IPS-18a (cell line): ENCODE results near the gene CAPN13.

ENCODE experiments used
- H3K27ac ChIP-seq: one replicate; pipeline ENCODE4 v1.5.1; 2013; ENCODE audit warnings: low read length
- H3K27me3 ChIP-seq: one replicate; pipeline ENCODE4 v1.6.1; 2013; ENCODE audit warnings: mild to moderate bottlenecking, low read length; ENCODE audit not compliant: control insufficient read depth, insufficient read depth
- H3K36me3 ChIP-seq: one replicate; pipeline ENCODE4 v1.6.1; 2013; ENCODE audit warnings: low read depth, low read length; ENCODE audit not compliant: control insufficient read depth
- H3K4me1 ChIP-seq: one replicate; pipeline ENCODE4 v1.6.1; 2013; ENCODE audit warnings: low read depth, low read length; ENCODE audit not compliant: control insufficient read depth
- H3K4me3 ChIP-seq: one replicate; pipeline ENCODE4 v1.5.1; 2013; ENCODE audit warnings: low read length
- H3K9ac ChIP-seq: one replicate; pipeline ENCODE4 v1.6.1; 2013; ENCODE audit warnings: mild to moderate bottlenecking, low read length, moderate library complexity
- H3K9me3 ChIP-seq: one replicate; pipeline ENCODE4 v1.6.1; 2013; ENCODE audit warnings: low read depth, low read length; ENCODE audit not compliant: control insufficient read depth

Gene CAPN13

DNA sequence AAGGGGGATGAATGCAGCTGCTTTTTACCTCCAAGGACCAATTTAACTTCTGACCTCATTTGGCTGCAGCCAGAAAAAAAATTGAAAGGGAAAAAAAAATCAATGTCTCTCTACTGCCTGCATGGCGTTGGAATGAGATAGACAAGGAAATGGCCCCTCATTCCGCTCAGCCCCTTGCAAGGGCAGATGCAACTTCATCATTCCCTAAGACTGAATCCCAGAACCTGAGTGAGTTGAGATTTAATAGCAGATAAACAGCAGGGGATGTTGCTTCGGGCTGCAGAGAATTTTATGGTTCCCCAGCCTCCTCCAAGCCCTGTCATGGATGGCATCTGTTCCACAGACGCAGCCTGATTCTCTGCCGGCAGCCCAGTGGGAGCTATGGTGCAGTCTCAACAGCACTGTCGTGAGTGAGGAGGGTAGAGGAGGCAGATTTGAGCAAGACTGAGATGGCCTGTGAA lies 49.0 kb downstream of the CAPN13 start:
- Histone ChIP-seq H3K27ac (no peak overlapping the region), H3K9me3 (no peaks in the 10 kb centered on the region), H3K36me3 (no peaks in the 10 kb centered on the region), H3K27me3 (no peaks in the 10 kb centered on the region), H3K4me1 (no peaks in the 10 kb centered on the region), H3K4me3 (no peak overlapping the region), H3K9ac (no peak overlapping the region)

DNA sequence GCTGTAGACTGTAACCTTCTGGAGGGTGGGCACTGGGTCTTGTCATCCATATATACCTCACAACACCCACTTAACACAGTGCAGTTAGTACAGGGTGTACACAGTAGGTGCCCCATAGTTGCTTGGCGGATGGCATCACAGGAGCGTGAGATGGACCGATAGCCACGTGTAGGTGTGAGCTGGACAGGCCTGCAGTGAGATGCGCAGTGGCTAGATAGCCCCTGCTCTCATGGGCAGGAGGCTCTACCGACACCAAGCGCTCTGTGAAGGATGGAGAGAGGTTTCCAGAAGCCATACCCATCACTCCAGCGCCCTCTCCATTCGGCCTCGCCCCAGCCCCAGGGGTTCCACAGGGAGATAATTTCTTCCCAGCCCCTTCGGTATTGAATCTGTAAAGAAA lies 49.5 kb downstream of the CAPN13 start:
- Histone ChIP-seq H3K27ac (no peak overlapping the region), H3K9ac (no peak overlapping the region), H3K4me3 (no peak overlapping the region), H3K36me3 (no peaks in the 10 kb centered on the region), H3K27me3 (no peaks in the 10 kb centered on the region), H3K4me1 (no peaks in the 10 kb centered on the region), H3K9me3 (no peaks in the 10 kb centered on the region)

DNA sequence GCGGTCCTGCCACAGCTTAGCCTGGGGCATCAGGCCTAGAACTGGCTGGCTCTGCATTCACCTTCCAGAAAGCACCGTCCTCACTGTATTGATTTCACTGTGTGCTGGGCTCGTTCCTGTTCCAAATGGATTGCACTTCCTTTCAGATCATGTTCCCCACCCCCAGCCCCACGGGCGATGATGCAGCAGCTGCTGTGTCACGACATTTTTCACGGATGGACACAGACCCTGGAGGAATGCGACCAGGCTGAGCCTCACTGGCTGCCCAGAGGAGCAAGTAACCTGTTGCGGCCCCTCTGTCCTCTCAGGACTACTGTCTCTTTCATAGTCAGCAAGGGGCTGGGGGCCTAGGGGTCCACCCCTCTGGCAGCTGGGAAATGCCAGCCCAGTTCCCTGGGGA lies 50.3 kb downstream of the CAPN13 start:
- H3K27ac ChIP-seq = no peak overlapping the region
- no peaks in the 10 kb centered on the region for H3K27me3 ChIP-seq
- H3K4me1 ChIP-seq = no peaks in the 10 kb centered on the region
- H3K9me3 ChIP-seq = no peaks in the 10 kb centered on the region
- no peak overlapping the region for H3K9ac ChIP-seq
- no peak overlapping the region for H3K4me3 ChIP-seq
- H3K36me3 ChIP-seq = no peaks in the 10 kb centered on the region

DNA sequence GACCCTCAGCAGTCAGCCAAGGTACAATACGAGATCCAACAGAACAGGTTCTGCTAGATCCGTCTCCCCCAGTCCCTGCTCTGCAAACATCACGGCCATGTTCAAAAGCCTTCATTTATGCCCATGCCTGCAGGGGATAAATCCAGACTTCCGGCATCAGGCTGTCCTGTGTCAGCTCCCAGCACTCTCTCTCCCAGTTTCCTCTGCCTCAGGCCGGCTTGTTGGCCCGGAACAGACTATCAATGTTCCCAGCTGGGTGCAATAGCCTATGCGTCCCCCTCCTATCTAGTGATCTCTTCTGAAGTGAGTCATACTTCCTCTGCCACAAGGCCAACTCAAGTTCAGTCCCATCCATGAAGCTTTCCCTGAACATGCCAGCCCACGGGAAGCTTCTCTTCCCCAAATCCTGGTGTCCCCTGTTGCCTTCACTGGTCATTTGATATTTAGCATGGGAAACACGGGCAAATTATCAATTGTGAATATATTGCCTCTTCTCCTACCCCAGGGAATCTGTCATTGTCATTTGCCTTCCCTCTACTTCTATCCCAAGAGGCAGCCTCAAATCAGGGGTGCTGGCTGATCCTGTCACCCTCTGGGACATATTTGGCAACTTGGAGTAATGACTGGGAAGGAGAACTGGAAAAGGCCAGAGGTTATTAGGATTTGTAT lies 51.1 kb downstream of the CAPN13 start:
- Histone ChIP-seq H3K4me1 (no peaks in the 10 kb centered on the region), H3K4me3 (no peak overlapping the region), H3K27ac (no peak overlapping the region), H3K9me3 (no peaks in the 10 kb centered on the region), H3K36me3 (no peaks in the 10 kb centered on the region), H3K27me3 (no peaks in the 10 kb centered on the region), H3K9ac (no peak overlapping the region)

DNA sequence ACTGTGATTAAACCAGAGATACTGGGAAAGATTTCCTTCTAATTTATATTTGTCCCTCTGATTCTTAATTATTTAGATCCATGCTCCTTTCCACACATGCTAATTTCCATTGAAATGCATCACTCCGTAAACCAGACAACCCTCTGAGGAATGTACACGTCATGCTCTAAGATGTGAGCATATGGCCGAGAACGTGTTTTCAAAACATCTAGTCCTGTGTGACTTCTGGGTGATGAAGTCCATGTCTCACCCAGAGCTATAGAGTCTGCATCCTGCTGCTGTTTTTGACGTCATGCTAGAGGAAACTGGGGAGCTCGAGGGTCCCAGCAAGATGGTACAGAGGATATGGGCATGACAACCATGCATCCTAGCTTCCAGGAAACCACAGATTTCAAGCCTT lies 53.6 kb downstream of the CAPN13 start:
- H3K36me3 ChIP-seq = no peaks in the 10 kb centered on the region
- no peak overlapping the region for H3K9ac ChIP-seq
- H3K4me3 ChIP-seq = no peak overlapping the region
- no peaks in the 10 kb centered on the region for H3K4me1 ChIP-seq
- H3K27me3 ChIP-seq = no peaks in the 10 kb centered on the region
- no peaks in the 10 kb centered on the region for H3K9me3 ChIP-seq
- no peak overlapping the region for H3K27ac ChIP-seq

DNA sequence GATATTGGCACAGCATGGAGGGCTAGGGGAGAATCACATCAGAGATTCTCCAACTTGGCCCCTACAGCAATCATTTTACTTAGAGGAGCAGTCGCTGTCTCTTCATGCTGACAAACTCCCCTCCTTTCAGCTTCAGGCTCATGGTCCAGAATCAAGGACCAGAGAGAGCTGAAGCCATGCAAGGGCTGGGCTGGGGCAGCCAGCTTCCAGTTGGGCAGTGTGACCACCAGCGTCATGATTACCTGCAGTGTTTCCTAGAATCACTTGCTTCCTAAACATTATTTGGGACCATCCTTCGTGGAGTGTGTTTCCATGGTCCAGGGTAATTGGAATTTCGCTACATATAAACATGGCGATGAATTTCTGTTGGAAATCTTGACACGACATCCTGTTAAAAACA lies 54.4 kb downstream of the CAPN13 start:
- no peaks in the 10 kb centered on the region for H3K4me1 ChIP-seq
- H3K4me3 ChIP-seq = no peak overlapping the region
- no peak overlapping the region for H3K27ac ChIP-seq
- H3K27me3 ChIP-seq = no peaks in the 10 kb centered on the region
- H3K36me3 ChIP-seq = no peaks in the 10 kb centered on the region
- H3K9me3 ChIP-seq = no peaks in the 10 kb centered on the region
- no peak overlapping the region for H3K9ac ChIP-seq

DNA sequence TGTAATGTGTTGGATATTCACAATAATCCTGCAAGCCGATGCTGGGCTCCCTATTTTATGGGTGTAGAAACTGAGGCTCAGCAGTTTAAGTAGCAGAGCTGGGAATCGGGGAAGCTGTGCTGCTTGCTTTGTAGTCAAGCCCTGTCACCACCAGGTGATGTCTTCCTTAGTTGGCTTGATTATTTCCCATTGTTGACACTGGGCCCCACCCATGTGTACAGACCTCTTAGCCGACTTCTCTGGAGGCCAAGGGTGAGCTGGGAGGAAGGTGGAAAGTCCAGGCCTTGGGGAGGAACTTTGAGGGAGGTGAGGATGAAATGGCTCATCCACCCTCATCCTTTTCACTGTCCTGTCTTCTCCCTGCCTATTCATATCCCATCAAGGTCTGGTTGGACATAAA lies 60.0 kb downstream of the CAPN13 start:
- Histone ChIP-seq H3K9me3 (no peaks in the 10 kb centered on the region), H3K4me1 (no peaks in the 10 kb centered on the region), H3K9ac (no peak overlapping the region), H3K27me3 (no peaks in the 10 kb centered on the region), H3K27ac (no peak overlapping the region), H3K36me3 (no peaks in the 10 kb centered on the region), H3K4me3 (no peak overlapping the region)

DNA sequence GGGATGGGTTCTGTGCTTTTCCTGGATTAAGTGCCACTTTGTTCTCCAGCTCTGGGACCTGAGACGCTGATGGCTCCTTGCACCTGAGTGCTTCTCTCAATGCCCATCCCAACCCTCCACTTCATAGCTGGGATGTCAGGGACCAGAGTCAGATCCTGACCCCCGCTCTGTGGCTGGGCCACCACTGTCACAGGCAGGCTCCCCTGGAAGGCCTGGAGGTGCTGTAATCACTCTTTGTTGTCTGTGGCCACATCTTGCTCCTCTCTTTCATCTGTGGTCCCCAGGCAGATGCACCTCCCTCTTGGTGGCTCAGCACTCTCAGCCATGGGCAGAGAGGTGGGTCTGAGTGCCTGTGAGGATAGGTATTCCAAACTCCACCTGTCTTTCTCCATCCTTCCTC lies 62.4 kb downstream of the CAPN13 start:
- H3K27me3 ChIP-seq = no peaks in the 10 kb centered on the region
- no peaks in the 10 kb centered on the region for H3K9me3 ChIP-seq
- H3K4me1 ChIP-seq = no peaks in the 10 kb centered on the region
- H3K4me3 ChIP-seq = no peak overlapping the region
- no peak overlapping the region for H3K27ac ChIP-seq
- no peaks in the 10 kb centered on the region for H3K36me3 ChIP-seq
- no peak overlapping the region for H3K9ac ChIP-seq

DNA sequence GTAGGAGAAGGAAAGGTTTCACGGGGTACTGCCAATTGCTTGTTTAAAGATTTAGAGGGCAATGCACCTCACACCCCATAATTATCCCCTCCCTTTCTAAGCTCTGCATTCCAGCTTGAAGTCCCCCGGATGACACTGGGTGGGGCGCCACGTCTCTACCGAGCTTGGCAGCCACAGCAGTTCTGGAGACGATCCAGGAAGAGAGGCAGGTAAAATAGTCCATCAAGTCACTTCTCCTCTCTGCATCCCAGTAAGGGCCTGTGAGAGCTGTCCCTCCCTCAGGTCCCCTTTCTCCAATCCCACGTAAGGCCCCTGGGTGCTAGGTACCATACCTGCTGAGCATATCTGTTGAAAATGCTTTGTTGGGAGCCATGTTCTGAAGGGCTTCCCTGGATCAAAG lies 65.7 kb downstream of the CAPN13 start:
- no peak overlapping the region for H3K4me3 ChIP-seq
- no peak overlapping the region for H3K27ac ChIP-seq
- no peaks in the 10 kb centered on the region for H3K36me3 ChIP-seq
- no peaks in the 10 kb centered on the region for H3K4me1 ChIP-seq
- no peaks in the 10 kb centered on the region for H3K27me3 ChIP-seq
- no peak overlapping the region for H3K9ac ChIP-seq
- no peaks in the 10 kb centered on the region for H3K9me3 ChIP-seq

DNA sequence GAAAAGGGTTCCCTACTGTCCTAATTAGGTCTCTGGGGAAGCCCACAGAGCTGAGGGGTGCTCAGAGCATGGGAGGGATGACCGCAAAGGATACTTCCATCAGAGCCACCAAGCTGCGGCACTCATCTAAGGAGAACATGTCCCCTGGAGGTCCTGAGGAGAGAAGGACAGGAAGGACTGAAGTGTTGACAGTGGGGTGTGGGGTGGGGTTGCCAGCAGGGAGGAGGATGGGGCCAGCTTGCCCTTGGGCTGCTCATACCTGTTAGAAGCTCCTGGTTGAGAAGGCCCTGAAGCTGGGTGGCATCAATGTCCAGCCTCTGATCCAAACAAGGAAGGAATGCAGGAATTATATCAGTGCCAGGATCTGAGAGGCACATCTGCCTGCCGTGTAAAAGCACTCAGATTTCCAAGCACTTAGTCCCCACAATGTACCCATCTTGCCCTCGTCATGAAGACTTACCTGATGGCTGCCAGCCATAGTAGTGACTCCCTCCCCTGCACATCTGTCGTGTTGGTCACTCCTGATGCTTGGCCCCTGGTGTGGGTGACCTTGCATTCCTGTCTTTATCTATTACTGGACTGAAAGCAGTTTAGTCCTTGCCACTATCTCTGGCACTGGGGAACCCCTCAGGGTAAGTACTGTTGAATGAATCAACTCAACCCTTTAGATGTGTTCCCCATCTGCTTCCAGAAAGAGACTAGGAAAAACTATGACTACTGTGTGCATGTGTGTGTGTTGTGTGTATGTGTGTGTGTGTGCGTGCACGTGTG lies 68.9 kb downstream of the CAPN13 start:
- Histone ChIP-seq H3K4me1 (no peaks in the 10 kb centered on the region), H3K9ac (no peak overlapping the region), H3K36me3 (no peaks in the 10 kb centered on the region), H3K9me3 (no peaks in the 10 kb centered on the region), H3K27ac (no peak overlapping the region), H3K4me3 (no peak overlapping the region), H3K27me3 (no peaks in the 10 kb centered on the region)

DNA sequence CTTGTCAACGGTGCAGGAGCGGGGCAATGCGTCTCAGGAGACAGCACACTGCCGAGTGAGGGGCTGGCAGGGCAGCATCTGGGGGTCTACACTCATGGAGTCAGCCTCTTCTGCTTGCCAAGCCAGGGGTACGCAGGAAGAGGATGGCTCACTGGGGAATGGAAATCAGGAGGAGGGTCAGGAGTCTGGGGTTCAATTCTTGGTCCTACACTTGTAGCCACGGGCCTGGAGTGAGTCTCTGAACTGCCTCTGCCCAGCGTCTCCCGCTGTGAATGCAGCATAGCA lies 70.0 kb downstream of the CAPN13 start:
- Histone ChIP-seq H3K9ac (no peak overlapping the region), H3K9me3 (no peaks in the 10 kb centered on the region), H3K36me3 (no peaks in the 10 kb centered on the region), H3K27ac (no peak overlapping the region), H3K27me3 (no peaks in the 10 kb centered on the region), H3K4me1 (no peaks in the 10 kb centered on the region), H3K4me3 (no peak overlapping the region)
